Naive thymus-derived CD4-positive, alpha-beta T cell (primary cell): ENCODE results near the gene DCBLD1. TPM values are rescaled to one million over a fixed set of nuclear protein-coding genes. Genes with fewer than 3 reads are reported as not detected.

Experiments
- ATAC-seq: fragments of 150-1000 bp; cut with Tn5 transposase; 2 replicates; pipeline ENCODE4 v1.10.0; 2021; ENCODE audit warnings: mild to moderate bottlenecking, moderate library complexity
- CTCF ChIA-PET: fragments of 350-600 bp; sonication (Branson Sonifier 250); formaldehyde crosslinking; loops from one replicate; lab custom pipeline; 2021; ENCODE audit warnings: antibody characterized with exemption; lab: Charles Lee
- POLR2A ChIA-PET: fragments of 350-600 bp; sonication (Branson Sonifier 250); formaldehyde crosslinking; loops from one replicate; lab custom pipeline; 2021; ENCODE audit warnings: antibody characterized with exemption, inconsistent platforms; lab: Charles Lee
- DNase-seq, 9 donors: peaks; one replicate each; pipeline versions ENCODE4 v3.0.0 to v3.0.0-alpha.2; 2020 to 2022; ENCODE audit warnings: mixed read lengths in 1 of 9
- H3K27ac ChIP-seq: one replicate; pipeline ENCODE4 v1.7.0; 2013; ENCODE audit warnings: mild to moderate bottlenecking, low read depth, low read length, moderate library complexity
- H3K27me3 ChIP-seq, 2 donors: one replicate each; pipeline ENCODE4 v1.7.0; 2013; ENCODE audit warnings: low read length in 2 of 2, mild to moderate bottlenecking in 2 of 2, moderate library complexity in 2 of 2; ENCODE audit not compliant: control insufficient read depth in 2 of 2, insufficient read depth in 2 of 2
- H3K36me3 ChIP-seq, 3 experiments: 1 replicate in 2 of 3; 2 replicates in 1 of 3; pipeline ENCODE4 v1.7.0; 2013; ENCODE audit warnings: low read length in 3 of 3, mild to moderate bottlenecking in 3 of 3, moderate library complexity in 1 of 3; ENCODE audit not compliant: insufficient read depth in 3 of 3, control insufficient read depth in 2 of 3
- H3K4me1 ChIP-seq, 2 donors: one replicate each; pipeline ENCODE4 v1.7.0; 2013; ENCODE audit warnings: low read length in 2 of 2, mild to moderate bottlenecking in 2 of 2, moderate library complexity in 1 of 2; ENCODE audit not compliant: control insufficient read depth in 2 of 2, insufficient read depth in 2 of 2
- H3K4me3 ChIP-seq: 2 replicates; pipeline ENCODE4 v1.7.0; 2013; ENCODE audit warnings: mild to moderate bottlenecking, low read length
- H3K9me3 ChIP-seq, 3 experiments: 1 replicate in 2 of 3; 2 replicates in 1 of 3; pipeline ENCODE4 v1.7.0; 2013; ENCODE audit warnings: low read length in 3 of 3; ENCODE audit not compliant: control insufficient read depth in 2 of 3
- H3K27ac Mint-ChIP-seq, 9 donors: one replicate each; pipeline ENCODE4 v1.8.0; 2020 to 2022; ENCODE audit warnings: mixed read lengths in 9 of 9, mild to moderate bottlenecking in 8 of 9, moderate library complexity in 5 of 9, inconsistent platforms in 2 of 9
- H3K27me3 Mint-ChIP-seq, 5 donors: one replicate each; pipeline ENCODE4 v1.8.0; 2021 to 2022; ENCODE audit warnings: mixed read lengths in 5 of 5, mild to moderate bottlenecking in 1 of 5
- H3K36me3 Mint-ChIP-seq, 5 donors: one replicate each; pipeline ENCODE4 v1.8.0; 2020 to 2022; ENCODE audit warnings: mixed read lengths in 5 of 5, mild to moderate bottlenecking in 3 of 5, inconsistent platforms in 1 of 5
- H3K4me1 Mint-ChIP-seq, 7 donors: one replicate each; pipeline ENCODE4 v1.8.0; 2020 to 2022; ENCODE audit warnings: mixed read lengths in 7 of 7, mild to moderate bottlenecking in 3 of 7, inconsistent platforms in 1 of 7
- H3K4me3 Mint-ChIP-seq, 10 donors: one replicate each; pipeline ENCODE4 v1.8.0; 2020 to 2022; ENCODE audit warnings: mild to moderate bottlenecking in 10 of 10, mixed read lengths in 10 of 10, moderate library complexity in 6 of 10, inconsistent platforms in 2 of 10
- H3K9me3 Mint-ChIP-seq, 11 donors: one replicate each; pipeline ENCODE4 v1.8.0; 2020 to 2022; ENCODE audit warnings: mixed read lengths in 11 of 11, mild to moderate bottlenecking in 4 of 11, inconsistent platforms in 1 of 11, moderate library complexity in 1 of 11
- intact Hi-C, 2 donors: fragments of 100-400 bp; cut with micrococcal nuclease; formaldehyde crosslinking; loops; one replicate each; pipeline ENCODE4 v1.15.1; 2023
- polyA plus RNA-seq, 2 donors: library from polyadenylated mRNA; unstranded; fragments of 300-500 nt; fragmentation: Illumina TruSeq; gene quantifications; one replicate each; pipeline ENCODE4 v1.2.3, GENCODE V29; 2021
- total RNA-seq, 6 experiments: library from RNA in 5 of 6; stranded (reverse) in 5 of 6; gene quantifications; 1 replicate in 5 of 6; 2 replicates in 1 of 6; pipeline ENCODE4 v1.2.3 and lab custom pipeline; 2021 to 2026

Gene DCBLD1
- total and polyA plus RNA-seq, 7 experiments from 2014 or later: 1.2 to 7.6 (median 4.4) TPM

- Histone ChIP-seq H3K4me3 (no peak overlapping the region), H3K9me3 (no peaks in the 10 kb centered on the region), H3K27me3 (no peaks in the 10 kb centered on the region), H3K27ac (no peak overlapping the region), H3K36me3 (peaks cover 0 to 14% (median 0%) of the 10 kb centered on the region in 3 experiments), H3K4me1 (no peaks in the 10 kb centered on the region)
- Mint-ChIP-seq H3K27ac (peak overlapping the region in 2 of 9 donors; percentile 15 to 48), H3K9me3 (no peaks in the 10 kb centered on the region), H3K4me3 (no peak overlapping the region), H3K4me1 (peaks cover 0 to 3% (median 0%) of the 10 kb centered on the region in 7 donors), H3K27me3 (peaks cover 0 to 2% (median 0%) of the 10 kb centered on the region in 5 donors), H3K36me3 (peaks cover 0 to 7% (median 1%) of the 10 kb centered on the region in 5 donors)
- DNase-seq: no peak
- ChIA-PET CTCF (interaction anchor here (0.6 to 2.7 kb wide), 8 partner anchors 10 to 217 kb away, joined by 3 to 12 read pairs (median 4); no protein-coding TSS in a partner anchor), POLR2A (interaction anchor here (1.1 kb wide), 1 partner anchor 107 kb away, joined by 3 read pairs; no protein-coding TSS in a partner anchor)
- intact Hi-C loops: loop anchor here in 1 of 2 donors (10.0 kb wide), 1 partner anchor 996 kb away; no protein-coding TSS in a partner anchor
- no peak for ATAC-seq
Measured at GRCh38 chr6:117558818-117559217, 76.3 kb downstream of the DCBLD1 start.

GRCh38 chr6:117559299-117559698, 76.8 kb downstream of the DCBLD1 start:
- Histone ChIP-seq H3K36me3 (peaks cover 0 to 14% (median 0%) of the 10 kb centered on the region in 3 experiments), H3K4me1 (no peaks in the 10 kb centered on the region), H3K27ac (no peak overlapping the region), H3K4me3 (no peak overlapping the region), H3K27me3 (no peaks in the 10 kb centered on the region), H3K9me3 (no peaks in the 10 kb centered on the region)
- no peaks in the 10 kb centered on the region for H3K9me3 Mint-ChIP-seq
- peaks cover 0 to 2% (median 0%) of the 10 kb centered on the region in 5 donors for H3K27me3 Mint-ChIP-seq
- intact Hi-C loops: loop anchor here in 1 of 2 donors (10.0 kb wide), 1 partner anchor 996 kb away; no protein-coding TSS in a partner anchor
- H3K4me1 Mint-ChIP-seq: peaks cover 0 to 3% (median 0%) of the 10 kb centered on the region in 7 donors
- CTCF ChIA-PET: interaction anchor here (0.9 to 2.7 kb wide), 3 partner anchors 10 to 110 kb away, joined by 3 to 12 read pairs (median 4); no protein-coding TSS in a partner anchor
- peak overlapping the region in 2 of 9 donors; percentile 15 to 48 for H3K27ac Mint-ChIP-seq
- ATAC-seq (no peak), DNase-seq (no peak)
- POLR2A ChIA-PET: interaction anchor here (1.0 to 1.2 kb wide), 3 partner anchors 8 to 107 kb away, joined by 3 read pairs; no protein-coding TSS in a partner anchor
- no peak overlapping the region for H3K4me3 Mint-ChIP-seq
- peaks cover 0 to 7% (median 1%) of the 10 kb centered on the region in 5 donors for H3K36me3 Mint-ChIP-seq

- Mint-ChIP-seq H3K9me3 (no peaks in the 10 kb centered on the region), H3K4me3 (no peak overlapping the region), H3K4me1 (peaks cover 0 to 1% (median 0%) of the 10 kb centered on the region in 7 donors), H3K36me3 (peaks cover 0 to 7% (median 1%) of the 10 kb centered on the region in 5 donors), H3K27me3 (no peaks in the 10 kb centered on the region), H3K27ac (peak overlapping the region in 3 of 9 donors; percentile 21 to 45 (median 32))
- DNase-seq (no peak), ATAC-seq (no peak)
- Histone ChIP-seq H3K9me3 (no peaks in the 10 kb centered on the region), H3K27ac (no peak overlapping the region), H3K4me1 (no peaks in the 10 kb centered on the region), H3K36me3 (peaks cover 0 to 25% (median 2%) of the 10 kb centered on the region in 3 experiments), H3K4me3 (no peak overlapping the region), H3K27me3 (no peaks in the 10 kb centered on the region)
- intact Hi-C loops: no loop called here
- POLR2A ChIA-PET: no interaction called here
- CTCF ChIA-PET: interaction anchor here (1.2 to 2.7 kb wide), 3 partner anchors 29 to 111 kb away, joined by 4 to 12 read pairs (median 4); no protein-coding TSS in a partner anchor
Measured at GRCh38 chr6:117561128-117561527, 78.7 kb downstream of the DCBLD1 start.

GRCh38 chr6:117564681-117565080, 82.2 kb downstream of the DCBLD1 start:
- peak overlapping the region in 1 of 9 donors; percentile 58 for H3K27ac Mint-ChIP-seq
- H3K36me3 ChIP-seq: peaks cover 0 to 54% (median 20%) of the 10 kb centered on the region in 3 experiments

GRCh38 chr6:117568247-117568646, 85.8 kb downstream of the DCBLD1 start:
- ATAC-seq (no peak), DNase-seq (no peak)
- H3K4me1 ChIP-seq: no peaks in the 10 kb centered on the region
- H3K27ac ChIP-seq: no peak overlapping the region
- POLR2A ChIA-PET: interaction anchor here (1.7 kb wide), 1 partner anchor 21 kb away, joined by 3 read pairs; no protein-coding TSS in a partner anchor
- intact Hi-C loops: no loop called here
- no peaks in the 10 kb centered on the region for H3K27me3 ChIP-seq
- no peak overlapping the region for H3K4me3 ChIP-seq
- CTCF ChIA-PET: no interaction called here
- no peak overlapping the region for H3K4me3 Mint-ChIP-seq
- peak overlapping the region in 5 of 9 donors; percentile 3 to 67 (median 22) for H3K27ac Mint-ChIP-seq
- peaks cover 0 to 12% (median 3%) of the 10 kb centered on the region in 7 donors for H3K4me1 Mint-ChIP-seq
- no peaks in the 10 kb centered on the region for H3K9me3 ChIP-seq
- no peaks in the 10 kb centered on the region for H3K9me3 Mint-ChIP-seq
- no peaks in the 10 kb centered on the region for H3K27me3 Mint-ChIP-seq
- H3K36me3 ChIP-seq: peaks cover 0 to 64% (median 25%) of the 10 kb centered on the region in 3 experiments
- H3K36me3 Mint-ChIP-seq: peaks cover 0 to 20% (median 7%) of the 10 kb centered on the region in 5 donors

More at GRCh38 chr6:117564681-117565080, 82.2 kb downstream of the DCBLD1 start:
- Histone ChIP-seq H3K4me3 (no peak overlapping the region), H3K9me3 (no peaks in the 10 kb centered on the region), H3K27ac (no peak overlapping the region), H3K4me1 (no peaks in the 10 kb centered on the region), H3K27me3 (no peaks in the 10 kb centered on the region)
- DNase-seq: no peak
- intact Hi-C loops: no loop called here
- Mint-ChIP-seq H3K27me3 (no peaks in the 10 kb centered on the region), H3K4me3 (no peak overlapping the region), H3K9me3 (no peaks in the 10 kb centered on the region), H3K36me3 (peaks cover 0 to 20% (median 7%) of the 10 kb centered on the region in 5 donors), H3K4me1 (peaks cover 0 to 4% (median 0%) of the 10 kb centered on the region in 7 donors)
- ChIA-PET CTCF (interaction anchor here (0.7 kb wide), 1 partner anchor 16 kb away, joined by 3 read pairs; no protein-coding TSS in a partner anchor), POLR2A (no interaction called here)
- no peak for ATAC-seq

- H3K27me3 Mint-ChIP-seq: no peaks in the 10 kb centered on the region
- Histone ChIP-seq H3K4me1 (no peaks in the 10 kb centered on the region), H3K9me3 (no peaks in the 10 kb centered on the region), H3K4me3 (no peak overlapping the region), H3K27ac (no peak overlapping the region), H3K27me3 (no peaks in the 10 kb centered on the region), H3K36me3 (peaks cover 0 to 65% (median 25%) of the 10 kb centered on the region in 3 experiments)
- intact Hi-C loops: no loop called here
- no peak for ATAC-seq
- peaks cover 0 to 12% (median 3%) of the 10 kb centered on the region in 7 donors for H3K4me1 Mint-ChIP-seq
- H3K27ac Mint-ChIP-seq: no peak overlapping the region
- ChIA-PET POLR2A (interaction anchor here (1.7 kb wide), 1 partner anchor 22 kb away, joined by 3 read pairs; no protein-coding TSS in a partner anchor), CTCF (no interaction called here)
- peaks cover 0 to 23% (median 7%) of the 10 kb centered on the region in 5 donors for H3K36me3 Mint-ChIP-seq
- H3K9me3 Mint-ChIP-seq: no peaks in the 10 kb centered on the region
- no peak for DNase-seq
- no peak overlapping the region for H3K4me3 Mint-ChIP-seq
Measured at GRCh38 chr6:117568831-117569410, 86.4 kb downstream of the DCBLD1 start.
